Activated CD4-positive, alpha-beta T cell treated with anti-CD3 and anti-CD28 coated beads, Interleukin-2, Interleukin-4, amounts not matched to agents 100 ng/mL and 50 ng/mL, durations not matched to agents 16 hours and 8 hours (primary cell): ENCODE results near the gene SPSB3.
"Not testable (repeated sequence)": the region's sequence is repeated elsewhere in the genome, so short reads cannot be mapped to it uniquely, and the experiment has no call there.

ENCODE experiments used
- DNase-seq: peaks from one replicate; pipeline ENCODE4 v3.0.0-alpha.2; 2020; ENCODE audit warnings: low spot score

Gene SPSB3

DNA sequence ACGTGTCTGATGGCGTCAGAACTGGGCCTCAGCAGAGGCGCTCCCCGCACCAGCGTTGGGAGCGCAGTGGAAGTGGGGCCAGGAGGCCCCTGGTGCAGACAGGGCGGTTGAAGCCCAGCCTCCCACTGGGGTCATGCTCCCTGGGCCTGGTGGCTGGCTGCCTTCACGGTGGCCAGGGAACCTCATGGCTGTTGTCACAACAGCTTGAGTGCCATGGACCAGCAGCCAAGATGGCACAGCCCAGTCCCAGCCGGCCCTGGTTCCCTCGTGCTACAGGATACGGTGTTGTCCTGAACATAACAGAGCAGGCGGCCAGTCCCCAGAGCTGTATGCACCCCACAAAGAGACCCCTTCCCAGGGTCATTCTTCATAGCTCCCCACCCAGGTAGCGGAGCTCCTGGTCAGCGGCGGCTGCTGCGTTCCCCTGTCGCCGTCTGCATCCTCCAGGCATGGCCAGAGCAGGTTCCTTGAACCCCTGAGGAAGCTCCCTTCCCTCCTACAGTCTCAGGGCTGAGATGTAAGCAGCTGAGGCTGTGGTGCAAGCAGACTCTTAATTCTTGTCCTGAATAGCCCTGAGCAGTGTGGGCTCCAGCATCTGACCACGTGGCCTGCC is 40.7 kb downstream of the SPSB3 start:
- DNase-seq: no peak

DNA sequence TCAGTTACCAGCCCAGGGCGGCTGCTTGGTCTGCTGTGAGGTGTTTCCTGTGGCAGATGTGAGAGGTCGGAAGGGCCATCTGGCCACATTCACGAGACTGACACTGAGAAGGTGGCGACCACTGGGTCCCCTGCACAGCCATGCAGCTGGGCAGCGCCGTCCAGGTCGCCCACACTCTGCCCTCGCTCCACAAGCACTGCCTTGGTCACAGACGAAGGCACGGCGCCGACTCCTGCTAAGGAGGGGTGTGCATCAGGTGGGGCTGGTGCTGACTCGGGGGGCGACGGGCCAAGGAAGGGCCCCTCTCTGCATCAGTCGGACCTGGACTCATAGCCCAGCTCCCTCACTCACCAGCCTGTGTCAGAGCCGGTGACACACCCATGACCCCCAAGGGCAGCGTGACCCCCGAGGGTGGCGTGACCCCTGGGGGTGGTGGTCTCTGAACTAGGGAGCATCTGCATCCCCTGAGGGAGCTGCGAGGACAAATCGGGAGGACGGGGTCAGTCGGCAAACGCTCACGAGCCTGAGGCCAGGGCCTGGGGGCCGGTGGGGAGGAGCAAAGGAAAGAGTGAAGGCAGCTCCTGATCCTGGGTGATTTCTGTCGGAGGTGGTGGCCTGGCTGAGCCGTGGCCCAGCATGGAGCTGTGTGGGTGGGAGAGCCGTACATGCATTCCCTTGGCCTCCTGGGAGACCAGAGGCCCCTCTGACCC is 41.4 kb downstream of the SPSB3 start:
- DNase-seq: no peak

DNA sequence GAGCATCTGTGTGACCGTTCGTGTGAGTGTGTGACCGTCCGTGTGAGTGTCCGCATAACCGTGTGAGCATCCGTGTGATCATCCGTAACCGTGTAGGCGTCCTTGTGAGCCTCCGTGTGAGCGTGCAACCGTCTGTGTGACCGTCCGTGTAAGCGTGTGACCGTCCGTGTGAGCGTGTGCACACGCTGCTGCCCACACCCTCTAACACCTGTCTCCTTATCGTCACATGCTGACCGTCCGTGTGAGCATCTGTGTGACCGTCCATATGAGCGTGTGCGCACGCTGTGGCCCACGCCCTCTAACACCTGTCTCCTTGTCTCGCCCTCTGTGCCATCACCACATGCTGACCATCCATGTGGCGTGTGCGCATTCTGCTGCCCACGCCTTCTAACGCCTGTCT is 42.1 kb downstream of the SPSB3 start:
- no peak for DNase-seq

DNA sequence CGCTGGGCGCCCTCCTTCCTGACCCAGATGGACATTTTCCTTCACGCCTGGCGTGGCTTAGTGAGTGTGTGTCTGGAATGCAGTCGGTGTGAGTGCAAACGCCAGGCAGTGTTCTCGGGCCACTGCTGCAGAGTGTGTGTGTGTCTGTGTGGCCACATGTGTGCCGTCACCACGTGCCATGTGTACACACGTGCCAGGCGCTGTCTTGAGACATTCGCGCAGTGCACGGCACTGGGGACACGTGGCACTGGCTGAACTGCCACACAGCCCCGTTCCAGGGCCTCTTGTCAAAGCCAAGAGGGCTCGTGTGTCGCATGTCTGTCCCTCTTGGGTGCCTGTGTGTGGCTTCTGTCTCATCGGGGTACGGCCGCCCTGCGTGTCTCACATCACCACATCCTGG is 47.6 kb downstream of the SPSB3 start:
- DNase-seq: no peak

DNA sequence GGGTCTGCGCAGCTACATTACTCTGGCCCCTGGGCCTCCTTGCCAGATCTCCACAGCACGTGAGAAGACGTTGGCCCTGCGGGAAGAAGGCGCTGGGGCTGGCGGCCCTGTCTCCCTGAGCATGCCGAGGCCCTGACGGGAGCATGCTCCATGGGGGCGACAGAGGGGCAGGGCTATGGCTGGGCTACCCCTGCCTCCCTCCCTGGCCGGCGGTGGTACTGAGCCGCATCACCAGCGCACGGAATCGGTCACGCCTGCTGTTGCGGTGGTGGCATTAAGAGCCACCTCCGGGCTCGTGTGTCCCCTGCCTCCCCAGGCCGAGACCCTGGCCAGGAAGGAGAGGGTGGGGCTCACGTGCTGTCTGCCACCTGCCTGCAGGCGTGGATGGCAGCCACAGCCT is 48.2 kb downstream of the SPSB3 start:
- DNase-seq: no peak

DNA sequence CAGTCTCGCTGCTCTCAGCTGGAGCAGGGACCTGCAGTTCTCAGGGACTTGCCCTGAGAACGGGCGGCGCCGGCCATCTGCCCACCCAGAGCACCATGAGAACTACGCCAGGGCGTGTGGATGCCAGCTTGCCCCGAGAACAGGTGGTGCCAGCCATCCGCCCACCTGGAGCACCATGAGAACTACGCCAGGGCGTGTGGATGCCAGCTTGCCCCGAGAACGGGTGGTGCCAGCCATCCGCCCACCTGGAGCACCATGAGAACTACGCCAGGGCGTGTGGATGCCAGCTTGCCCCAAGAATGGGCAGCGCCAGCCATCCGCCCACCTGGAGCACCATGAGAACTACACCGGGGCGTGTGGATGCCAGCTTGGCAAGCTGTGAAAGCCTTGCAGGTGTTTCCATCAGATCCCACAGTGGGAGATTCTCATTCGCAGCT is 49.8 kb downstream of the SPSB3 start:
- DNase-seq: not testable (repeated sequence)

DNA sequence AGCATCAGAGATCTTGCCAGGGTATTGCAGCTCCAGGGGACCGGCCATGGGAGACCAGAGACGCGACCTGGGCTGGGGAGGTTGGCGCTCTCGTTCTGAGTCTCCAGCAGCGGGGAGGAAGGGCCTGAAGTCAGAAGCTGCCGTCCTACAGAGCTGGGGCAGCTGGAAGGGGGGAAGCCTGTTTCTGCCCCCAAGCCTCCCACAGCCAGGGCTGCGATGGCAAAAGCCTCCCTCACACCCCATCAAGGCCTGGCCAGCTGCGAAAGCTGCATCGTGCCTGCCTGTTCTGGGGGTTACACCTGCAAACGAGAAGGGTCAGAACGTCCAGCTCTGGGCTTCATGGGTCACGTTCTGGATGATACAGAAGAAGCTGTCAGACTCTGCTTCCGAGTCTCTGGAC is 50.3 kb downstream of the SPSB3 start:
- DNase-seq: no peak

DNA sequence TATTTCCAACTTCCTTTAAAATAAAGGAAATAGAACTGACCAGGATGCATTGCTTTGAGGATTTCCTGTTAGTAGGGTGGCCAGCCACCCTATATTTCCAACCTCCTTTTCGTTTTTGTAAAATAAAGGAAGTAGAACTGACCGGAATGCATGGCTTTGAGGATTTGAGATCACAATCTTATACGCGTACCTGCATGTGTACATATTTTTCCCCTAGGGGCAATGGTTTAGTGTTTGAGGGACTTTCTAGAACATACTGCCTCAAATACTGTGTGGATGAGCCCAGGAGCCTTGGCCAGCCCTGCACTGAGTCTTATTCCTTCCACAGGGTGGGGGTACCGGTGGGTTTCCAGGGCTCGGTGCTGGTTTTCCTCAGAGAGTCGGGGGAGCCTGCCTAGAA is 50.8 kb downstream of the SPSB3 start:
- DNase-seq: no peak

DNA sequence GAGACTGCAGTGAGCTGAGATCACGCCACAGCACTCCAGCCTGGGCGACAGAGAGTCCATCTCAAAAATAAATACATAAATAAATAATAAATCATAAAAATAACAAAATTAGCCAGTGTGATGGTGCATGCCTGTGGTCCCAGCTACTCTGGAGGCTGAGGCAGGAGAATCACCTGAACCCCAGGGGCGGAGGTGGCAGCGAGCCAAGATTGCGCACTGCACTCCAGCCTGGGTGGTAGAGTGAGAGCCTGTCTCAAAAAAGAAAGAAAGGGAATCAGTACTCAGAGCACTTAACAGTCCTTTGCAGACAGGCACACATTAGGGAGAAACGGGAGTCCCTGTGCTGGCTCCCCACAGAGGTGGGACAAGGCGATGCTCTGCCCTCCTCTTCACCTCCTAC is 51.3 kb downstream of the SPSB3 start:
- no peak for DNase-seq

DNA sequence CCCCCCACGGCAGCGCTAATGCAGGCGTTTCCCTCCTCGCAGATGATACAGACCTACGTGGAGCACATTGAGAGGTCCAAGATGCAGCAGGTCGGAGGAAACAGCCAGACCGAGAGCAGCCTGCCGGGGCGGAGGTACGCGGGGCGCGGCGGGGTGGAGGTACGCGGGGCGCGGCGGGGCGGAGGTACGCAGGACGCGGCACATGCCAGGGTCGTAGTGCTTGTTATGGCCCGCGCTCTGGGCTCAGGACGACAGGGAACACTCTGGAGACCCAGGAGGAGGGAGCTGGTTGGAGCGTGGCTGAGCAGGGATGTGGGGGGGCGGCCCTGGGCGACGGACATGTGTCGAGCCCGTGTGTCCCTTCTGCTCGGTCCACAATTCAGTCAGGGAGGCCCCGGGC is 52.9 kb downstream of the SPSB3 start:
- no peak for DNase-seq

DNA sequence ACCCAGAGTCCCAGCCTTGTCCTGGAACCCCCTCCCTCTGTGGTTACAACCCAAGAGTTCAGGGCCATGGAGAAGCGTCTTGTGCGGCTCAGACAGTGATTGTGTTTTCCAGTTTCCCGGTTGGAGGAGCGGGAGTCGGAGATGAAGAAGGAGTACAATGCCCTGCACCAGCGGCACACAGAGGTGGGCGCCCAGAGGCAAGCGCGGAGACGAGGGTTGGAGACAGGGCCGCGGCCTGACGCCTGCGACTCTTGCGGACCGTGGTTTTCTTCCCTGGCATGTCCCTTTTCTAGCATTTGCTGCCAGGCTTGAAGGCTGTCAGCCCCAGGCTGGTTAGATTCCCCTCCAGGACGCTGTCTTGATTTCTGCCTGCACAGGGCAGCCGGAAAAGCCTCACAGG is 53.3 kb downstream of the SPSB3 start:
- DNase-seq: no peak

DNA sequence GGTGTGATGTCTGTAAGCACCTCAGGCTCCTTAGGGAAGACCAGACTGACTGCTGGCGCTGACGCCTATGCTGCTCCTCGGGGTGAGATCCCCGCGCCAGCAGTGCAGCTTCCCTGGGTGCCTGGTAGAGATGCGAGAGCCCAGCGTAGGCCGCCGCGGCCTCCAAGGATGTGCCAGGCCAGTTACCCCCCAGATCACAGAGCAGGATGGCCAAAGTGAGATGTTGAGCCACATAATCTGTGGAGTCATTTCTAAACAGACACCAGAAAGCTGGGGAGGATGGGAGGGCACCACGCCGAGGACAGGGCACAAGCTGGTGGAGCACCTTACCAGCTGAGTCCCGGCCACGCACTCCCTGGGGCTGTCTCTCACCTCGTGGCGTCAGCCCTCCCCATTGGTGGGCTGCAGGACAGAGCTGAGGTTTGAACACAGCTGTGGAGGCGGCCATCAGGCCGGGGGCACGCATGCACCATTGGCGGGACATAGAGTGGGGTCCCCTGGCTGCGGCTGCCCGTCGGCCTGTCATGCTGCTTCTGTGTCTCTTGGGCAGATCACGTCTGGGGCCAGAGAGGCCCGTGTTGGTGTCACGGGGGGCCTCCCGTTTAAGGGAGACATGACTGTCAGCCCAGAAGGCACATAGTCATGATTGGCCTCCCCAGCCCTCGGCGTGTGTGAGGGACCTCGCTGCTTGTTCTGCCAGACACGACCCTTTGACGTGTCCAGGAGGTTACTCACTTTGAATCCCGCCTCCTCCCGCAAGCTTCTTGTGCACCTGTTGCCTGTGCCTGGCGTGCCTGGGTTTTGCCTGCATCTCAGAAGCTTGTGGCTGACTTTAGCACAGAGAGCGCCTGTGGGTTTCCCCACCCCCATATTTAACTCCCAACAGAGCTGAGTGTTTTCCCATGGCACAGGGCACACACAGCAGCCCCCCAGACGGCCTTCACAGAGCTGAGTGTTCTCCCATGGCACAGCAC is 54.4 kb downstream of the SPSB3 start:
- no peak for DNase-seq
